Heart left ventricle (tissue), 16 donors: ENCODE measurements around the gene UPK1A. TPM values are rescaled to one million over a fixed set of nuclear protein-coding genes. Genes with fewer than 3 reads are reported as not detected.

Source experiments
- ATAC-seq, 4 donors: fragments of 200-7000 bp; cut with Tn5 transposase; one replicate each; pipeline ENCODE4 v1.9.1; 2020 to 2022; ENCODE audit warnings: moderate library complexity in 4 of 4, mild to moderate bottlenecking in 3 of 4, moderate number of reproducible peaks in 1 of 4
- DNase-seq, 5 donors: peaks; one replicate each; pipeline ENCODE4 v3.0.0-alpha.2; 2020
- H3K27ac ChIP-seq, 12 donors: fragments of 200-600 bp; sonication (generic) in 4 of 12; one replicate each; pipeline versions ENCODE4 v1.5.0 to v1.8.0; 2016 to 2022; ENCODE audit warnings: mild to moderate bottlenecking in 2 of 12
- H3K27me3 ChIP-seq, 9 donors: fragments of 200-600 bp; sonication (generic) in 2 of 9; one replicate each; pipeline versions ENCODE4 v1.5.1 to v1.8.0; 2016 to 2022; ENCODE audit warnings: mild to moderate bottlenecking in 3 of 9
- H3K36me3 ChIP-seq, 9 donors: fragments of 200-600 bp; sonication (generic) in 2 of 9; one replicate each; pipeline versions ENCODE4 v1.5.0 to v1.8.0; 2018 to 2022; ENCODE audit warnings: mild to moderate bottlenecking in 2 of 9
- H3K4me1 ChIP-seq, 12 donors: fragments of 200-600 bp; sonication (generic) in 4 of 12; one replicate each; pipeline versions ENCODE4 v1.5.0 to v1.8.0; 2016 to 2022; ENCODE audit warnings: mild to moderate bottlenecking in 3 of 12
- H3K4me3 ChIP-seq, 12 donors: fragments of 200-600 bp; sonication (generic) in 4 of 12; one replicate each; pipeline versions ENCODE4 v1.5.0 to v1.8.0; 2017 to 2022; ENCODE audit warnings: mild to moderate bottlenecking in 9 of 12, moderate library complexity in 4 of 12
- H3K9me3 ChIP-seq, 12 donors: fragments of 200-600 bp; sonication (generic) in 4 of 12; one replicate each; pipeline versions ENCODE4 v1.5.0 to v1.8.0; 2016 to 2022; ENCODE audit warnings: mild to moderate bottlenecking in 1 of 12
- CTCF ChIP-seq, 12 donors: fragments of 200-600 bp; sonication (generic) in 4 of 12; IDR thresholded peaks; one replicate each; pipeline versions ENCODE4 v1.5.0 to v1.8.0; 2018 to 2022; ENCODE audit warnings: antibody characterized with exemption in 12 of 12, mild to moderate bottlenecking in 5 of 12
- POLR2A ChIP-seq, 2 donors: fragments of 450-650 bp; IDR thresholded peaks; one replicate each; pipeline ENCODE4 v1.6.1; 2017; ENCODE audit warnings: antibody characterized with exemption in 2 of 2, mild to moderate bottlenecking in 2 of 2, moderate library complexity in 2 of 2
- WGBS, 4 donors: extraction: QIAGEN DNeasy Blood & Tissue Kit in 2 of 4; methylation state at CpG; one replicate each; pipeline versions ENCODE4 v1.1.5 to v1.1.7; 2013 to 2018; 5-methylcytosine and 5-hydroxymethylcytosine counted together
- intact Hi-C, 10 donors: fragments of 100-400 bp; cut with DNase I; formaldehyde crosslinking; loops; one replicate each; pipeline versions ENCODE4 v1.11.1 to v1.14.2; 2022
- polyA plus RNA-seq, 2 donors: library from polyadenylated mRNA; stranded (reverse); fragments of 200-250 nt; gene quantifications; one replicate each; pipeline ENCODE4 v1.2.3, GENCODE V29; 2013
- total RNA-seq, 9 donors: library from RNA; depleted of rRNA in 2 of 9; stranded (reverse); fragments of >200 nt in 2 of 9; fragmentation: NEBNext Ultra II Directional in 3 of 9; extraction: Animal tissue kit (Norgen Biotek cat#: 25700) in 3 of 9; gene quantifications; one replicate each; pipeline versions ENCODE4 v1.1.0 to v1.2.4, GENCODE V29; 2016 to 2023
- donor health status: ischemic (EF 13 %, LVEDD 7.1; RV severe dilation, severe dysfunction).
- donor health status: healthy with polysubstance abuse.
- donor health status: DM: no; HTN: yes; CAD: no.
- donor health status: DM: no; HTN: no; CAD: no.
- donor health status: ischemic (EF 25% LVEDD 6.9; RV normal size, moderate dysfunction).
- donor health status: ischemic (EF 25% LVEDD 5.7; RV mildly dilated, moderate dysfunction).
- donor health status: healthy.
- donor health status: DM: yes; HTN: yes; CAD: no.
- donor health status: ischemic (EF 35%, LVEDD 5.7; RV mildly dilated, moderate dysfunction).
- donor health status: nonischemic (EF 11% LVEDD 7.7; RV severe dilation, severe dysfunction).
- donor health status: DM: yes; HTN: yes; CAD: no.
- donor health status: PGD.
- donor health status: ischemic (EF 29% LVEDD 5.4; RV normal size, mild dysfunction).
- donor health status: nonischemic (EF 23%, LVEDD 6.1; RV moderate dilation, normal function).

Gene UPK1A
- total and polyA plus RNA-seq, 11 donors: not detected

- peak; percentile 94 to 98 (median 97) for DNase-seq
- Histone ChIP-seq H3K27ac (peak overlapping the region in 11 of 12 donors; percentile 58 to 93 (median 79)), H3K4me3 (peak overlapping the region; percentile 34 to 71 (median 62)), H3K27me3 (no peaks in the 10 kb centered on the region), H3K36me3 (peaks cover 0 to under 1% (median 0%) of the 10 kb centered on the region in 9 donors), H3K9me3 (no peaks in the 10 kb centered on the region), H3K4me1 (peaks cover 0 to 52% (median 22%) of the 10 kb centered on the region in 12 donors)
- ATAC-seq: peak; percentile 82 to 90 (median 87)
- TF ChIP-seq POLR2A (IDR thresholded peaks at IDR 0.05): peak in 1 of 2 donors; percentile 51
- TF ChIP-seq CTCF (IDR thresholded peaks at IDR 0.05): peak in 2 of 12 donors; percentile 6 to 8
- intact Hi-C loops: no loop called here
- 0 to 1% (median 1%) methylated on average over 46 to 60 of the region's 60 CpGs for WGBS, 4 donors
Measured at GRCh38 chr19:35644206-35644986, 21.9 kb upstream of the UPK1A start.

DNA sequence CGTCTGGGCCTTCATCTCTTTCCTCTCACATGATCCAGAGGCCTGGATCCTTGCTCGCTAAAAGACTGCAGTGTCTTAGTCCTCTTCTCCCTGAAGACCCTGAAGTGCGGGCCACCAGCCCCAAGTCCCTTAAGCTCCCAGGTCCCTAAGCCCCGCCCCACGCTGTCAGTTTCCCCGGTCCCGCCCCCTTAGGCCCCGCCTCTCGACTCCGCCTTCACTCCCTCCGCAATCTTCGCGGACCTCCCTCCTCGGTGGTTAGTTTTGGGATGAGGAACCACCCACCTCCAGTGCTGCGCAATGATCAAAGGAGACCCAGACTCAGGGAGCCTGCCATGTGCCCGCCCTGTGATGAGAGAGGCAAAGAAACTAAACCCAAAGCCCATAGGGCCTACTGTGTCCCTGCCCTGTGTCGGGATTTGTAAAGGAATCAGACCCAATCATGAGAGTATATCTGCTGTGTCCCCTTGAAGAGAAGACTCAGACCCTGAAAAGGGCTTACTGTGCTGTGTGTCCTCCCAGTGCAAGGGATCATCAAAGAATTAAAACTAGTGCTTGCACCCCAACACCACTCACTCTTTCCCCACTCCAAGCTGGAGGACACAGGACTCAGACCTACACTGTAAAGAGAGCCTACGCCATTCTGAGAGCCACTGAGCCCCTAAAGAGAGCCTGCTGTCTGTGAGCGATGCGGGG lies 21.2 kb upstream of the UPK1A start:
- peak; percentile 34 to 51 (median 38) for ATAC-seq
- H3K4me1 ChIP-seq: peaks cover 0 to 58% (median 29%) of the 10 kb centered on the region in 12 donors
- WGBS, 4 donors: 17 to 25% (median 18%) methylated on average over 18 to 20 of the region's 20 CpGs

GRCh38 chr19:35645680-35646511 lies 20.4 kb upstream of the UPK1A start:
- WGBS, 4 donors: 76 to 83% (median 79%) methylated on average over 7 of the region's 7 CpGs
- intact Hi-C loops: loop anchor here in 1 of 10 donors (5.0 kb wide), 1 partner anchor 101 kb away; the partner anchor contains the start of genes LIN37, PSENEN and U2AF1L4
- peak overlapping the region in 2 of 12 donors; percentile 88 to 93 for H3K27ac ChIP-seq
- H3K36me3 ChIP-seq: peaks cover 0 to 13% (median under 1%) of the 10 kb centered on the region in 9 donors
- peaks cover 0 to 66% (median 32%) of the 10 kb centered on the region in 12 donors for H3K4me1 ChIP-seq
- no peak for DNase-seq
- ATAC-seq: no peak
- no peaks in the 10 kb centered on the region for H3K9me3 ChIP-seq
- no peaks in the 10 kb centered on the region for H3K27me3 ChIP-seq
- TF ChIP-seq POLR2A (IDR thresholded peaks at IDR 0.05): no peak
- TF ChIP-seq CTCF (IDR thresholded peaks at IDR 0.05): no peak
- no peak overlapping the region for H3K4me3 ChIP-seq

More for the DNA sequence above, 21.2 kb upstream of the UPK1A start:
- Histone ChIP-seq H3K4me3 (peak overlapping the region; percentile 34 to 71 (median 62)), H3K9me3 (no peaks in the 10 kb centered on the region), H3K36me3 (peaks cover 0 to 8% (median 0%) of the 10 kb centered on the region in 9 donors), H3K27ac (peak overlapping the region in 11 of 12 donors; percentile 58 to 93 (median 79)), H3K27me3 (no peaks in the 10 kb centered on the region)
- intact Hi-C loops: loop anchor here in 1 of 10 donors (5.0 kb wide), 1 partner anchor 102 kb away; the partner anchor contains the start of genes LIN37, PSENEN and U2AF1L4
- peak in 1 of 12 donors; percentile 3 for TF ChIP-seq CTCF (IDR thresholded peaks at IDR 0.05)
- no peak for TF ChIP-seq POLR2A (IDR thresholded peaks at IDR 0.05)
- peak; percentile 83 to 92 (median 90) for DNase-seq
